HAP-1 (cell line): ENCODE data around the gene ATP10A.
"Not testable (repeated sequence)": the region's sequence is repeated elsewhere in the genome, so short reads cannot be mapped to it uniquely, and the experiment has no call there.

Experiments
- DNase-seq, 2 experiments: peaks; one replicate each; pipeline ENCODE4 v3.0.0-alpha.2; 2016 to 2020; ENCODE audit warnings: low spot score in 2 of 2
- H3K27me3 ChIP-seq: fragments of 250-450 bp; sonication (Bioruptor Pico); 2 replicates; pipeline ENCODE4 v1.5.1; 2020; ENCODE audit warnings: low read depth, mild to moderate bottlenecking, moderate library complexity
- H3K36me3 ChIP-seq: fragments of 250-450 bp; sonication (Bioruptor Pico); replicated peaks from 2 replicates; pipeline ENCODE4 v1.5.1; 2020; ENCODE audit warnings: mild to moderate bottlenecking
- H3K4me1 ChIP-seq: fragments of 250-450 bp; sonication (Bioruptor Pico); 2 replicates; pipeline ENCODE4 v1.5.1; 2020; ENCODE audit warnings: mild to moderate bottlenecking
- H3K4me3 ChIP-seq: fragments of 250-450 bp; sonication (Bioruptor Pico); 2 replicates; pipeline ENCODE4 v1.5.1; 2020; ENCODE audit warnings: mild to moderate bottlenecking, moderate library complexity
- H3K9me3 ChIP-seq: fragments of 250-450 bp; sonication (Bioruptor Pico); 2 replicates; pipeline ENCODE4 v1.5.1; 2020; ENCODE audit warnings: mild to moderate bottlenecking, moderate library complexity
- in situ Hi-C: fragments of 300-500 bp; cut with MboI; formaldehyde crosslinking; loops from 3 replicates; pipeline ENCODE4 v1.14.3; 2020; ENCODE audit warnings: low sequenced_read_pairs, inconsistent platforms, mixed read lengths

The ATP10A gene

GRCh38 chr15:25767356-25768151, 95.6 kb downstream of the ATP10A start:
- H3K4me1 ChIP-seq, result peaks cover 11% of the 10 kb centered on the region
- no peak overlapping the region for H3K4me3 ChIP-seq
- no peaks in the 10 kb centered on the region for H3K27me3 ChIP-seq
- no peaks in the 10 kb centered on the region for H3K9me3 ChIP-seq
- DNase-seq, result no peak
- peaks cover 10% of the 10 kb centered on the region; the same call in 1 of the 2 replicates for H3K36me3 ChIP-seq
- in situ Hi-C loops, result no loop called here

- in situ Hi-C loops, result no loop called here
- no peak overlapping the region for H3K4me3 ChIP-seq
Measured at GRCh38 chr15:25766417-25766816, 96.7 kb downstream of the ATP10A start.

GRCh38 chr15:25764980-25765735, 98.0 kb downstream of the ATP10A start:
- H3K36me3 ChIP-seq, result peaks cover 10% of the 10 kb centered on the region; the same call in 1 of the 2 replicates
- H3K4me1 ChIP-seq, result no peaks in the 10 kb centered on the region
- no peak overlapping the region for H3K4me3 ChIP-seq
- no peaks in the 10 kb centered on the region for H3K27me3 ChIP-seq
- no peak for DNase-seq
- in situ Hi-C loops, result no loop called here
- H3K9me3 ChIP-seq, result no peaks in the 10 kb centered on the region

More at GRCh38 chr15:25766417-25766816, 96.7 kb downstream of the ATP10A start:
- H3K27me3 ChIP-seq, result no peaks in the 10 kb centered on the region
- no peaks in the 10 kb centered on the region for H3K9me3 ChIP-seq
- H3K4me1 ChIP-seq, result peaks cover 5% of the 10 kb centered on the region
- DNase-seq, result no peak
- H3K36me3 ChIP-seq, result peaks cover 10% of the 10 kb centered on the region; the same call in 1 of the 2 replicates

DNA sequence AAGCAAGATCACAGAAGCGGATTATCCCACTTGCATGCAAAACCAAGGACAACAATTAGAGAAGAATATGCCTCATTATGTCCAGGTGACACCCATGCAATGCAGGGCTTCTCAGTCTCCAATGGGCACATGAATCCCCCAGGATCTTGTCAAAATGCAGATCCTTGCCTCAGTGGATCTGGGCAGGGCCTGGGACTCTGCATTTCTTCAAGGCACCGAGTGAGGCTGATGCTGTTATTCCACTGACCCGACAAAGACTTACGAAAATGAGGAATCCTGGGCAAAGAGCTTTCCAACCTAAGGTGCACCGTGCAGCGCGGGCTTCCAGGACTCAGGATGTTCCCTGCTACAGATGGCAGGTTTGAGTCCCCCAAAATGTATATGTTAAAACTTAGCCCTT, 99.2 kb downstream of the ATP10A start:
- in situ Hi-C loops, result no loop called here

DNA sequence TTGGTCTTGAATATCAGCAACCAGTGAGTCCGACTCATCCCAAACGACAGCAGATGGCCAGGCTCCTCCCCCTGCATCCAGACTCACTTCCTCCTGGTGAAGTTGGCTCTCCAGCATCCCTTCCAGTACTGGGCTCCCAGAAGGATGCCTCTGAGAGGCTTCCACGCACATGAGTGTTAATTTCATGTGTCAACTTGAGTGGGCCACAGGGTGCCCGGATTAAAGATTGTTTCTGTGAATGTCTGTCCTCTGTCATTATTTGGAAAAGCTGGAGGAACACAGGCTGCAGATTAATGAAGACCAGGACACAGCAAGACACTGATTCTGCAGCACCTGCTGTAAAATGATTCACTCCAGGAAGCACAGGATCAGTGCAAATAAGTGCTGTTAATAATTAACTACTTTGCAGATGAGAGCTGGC, 99.8 kb downstream of the ATP10A start:
- DNase-seq, result no peak
- no peak overlapping the region for H3K4me3 ChIP-seq

More for the DNA sequence above, 99.2 kb downstream of the ATP10A start:
- Histone ChIP-seq H3K36me3 (peaks cover 10% of the 10 kb centered on the region; the same call in 1 of the 2 replicates), H3K4me3 (no peak overlapping the region), H3K27me3 (no peaks in the 10 kb centered on the region), H3K4me1 (no peaks in the 10 kb centered on the region), H3K9me3 (no peaks in the 10 kb centered on the region)
- DNase-seq, result no peak

GRCh38 chr15:25761971-25762662, 101.0 kb downstream of the ATP10A start:
- H3K4me3 ChIP-seq, result no peak overlapping the region
- no peaks in the 10 kb centered on the region for H3K27me3 ChIP-seq
- H3K4me1 ChIP-seq, result no peaks in the 10 kb centered on the region
- H3K36me3 ChIP-seq, result peaks cover 10% of the 10 kb centered on the region; the same call in 1 of the 2 replicates
- DNase-seq, result no peak
- no peaks in the 10 kb centered on the region for H3K9me3 ChIP-seq
- in situ Hi-C loops, result no loop called here

More for the DNA sequence above, 99.8 kb downstream of the ATP10A start:
- peaks cover 10% of the 10 kb centered on the region; the same call in 1 of the 2 replicates for H3K36me3 ChIP-seq
- in situ Hi-C loops, result no loop called here
- H3K4me1 ChIP-seq, result no peaks in the 10 kb centered on the region
- H3K27me3 ChIP-seq, result no peaks in the 10 kb centered on the region
- H3K9me3 ChIP-seq, result no peaks in the 10 kb centered on the region

GRCh38 chr15:25759421-25759820, 103.7 kb downstream of the ATP10A start:
- Histone ChIP-seq H3K4me3 (no peak overlapping the region), H3K9me3 (no peaks in the 10 kb centered on the region), H3K27me3 (no peaks in the 10 kb centered on the region), H3K4me1 (peaks cover 18% of the 10 kb centered on the region), H3K36me3 (0 out of 2 replicates have a peak, but pooled peaks cover under 1% of the 10 kb centered on the region)
- in situ Hi-C loops, result no loop called here
- no peak for DNase-seq

DNA sequence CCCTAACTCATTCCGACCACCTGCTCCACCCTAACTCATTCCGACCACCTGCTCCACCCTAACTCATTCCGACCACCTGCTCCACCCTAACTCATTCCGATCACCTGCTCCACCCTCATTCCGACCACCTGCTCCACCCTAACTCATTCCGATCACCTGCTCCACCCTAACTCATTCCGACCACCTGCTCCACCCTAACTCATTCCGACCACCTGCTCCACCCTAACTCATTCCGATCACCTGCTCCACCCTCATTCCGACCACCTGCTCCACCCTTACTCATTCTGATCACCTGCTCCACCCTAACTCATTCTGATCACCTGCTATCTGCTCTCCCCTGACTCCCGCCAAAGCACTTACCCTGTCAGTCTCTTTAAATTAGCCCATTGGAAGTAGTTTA, 104.5 kb downstream of the ATP10A start:
- in situ Hi-C loops, H3K4me3 ChIP-seq, H3K36me3 ChIP-seq, H3K9me3 ChIP-seq, DNase-seq, H3K27me3 ChIP-seq: not testable (repeated sequence)
- H3K4me1 ChIP-seq, result peaks cover 18% of the 10 kb centered on the region

- Histone ChIP-seq H3K27me3 (no peaks in the 10 kb centered on the region), H3K4me3 (no peak overlapping the region), H3K9me3 (no peaks in the 10 kb centered on the region), H3K4me1 (no peaks in the 10 kb centered on the region), H3K36me3 (no peaks in the 10 kb centered on the region)
- in situ Hi-C loops, result no loop called here
- DNase-seq, result no peak
Measured at GRCh38 chr15:25743548-25744275, 119.4 kb downstream of the ATP10A start.

DNA sequence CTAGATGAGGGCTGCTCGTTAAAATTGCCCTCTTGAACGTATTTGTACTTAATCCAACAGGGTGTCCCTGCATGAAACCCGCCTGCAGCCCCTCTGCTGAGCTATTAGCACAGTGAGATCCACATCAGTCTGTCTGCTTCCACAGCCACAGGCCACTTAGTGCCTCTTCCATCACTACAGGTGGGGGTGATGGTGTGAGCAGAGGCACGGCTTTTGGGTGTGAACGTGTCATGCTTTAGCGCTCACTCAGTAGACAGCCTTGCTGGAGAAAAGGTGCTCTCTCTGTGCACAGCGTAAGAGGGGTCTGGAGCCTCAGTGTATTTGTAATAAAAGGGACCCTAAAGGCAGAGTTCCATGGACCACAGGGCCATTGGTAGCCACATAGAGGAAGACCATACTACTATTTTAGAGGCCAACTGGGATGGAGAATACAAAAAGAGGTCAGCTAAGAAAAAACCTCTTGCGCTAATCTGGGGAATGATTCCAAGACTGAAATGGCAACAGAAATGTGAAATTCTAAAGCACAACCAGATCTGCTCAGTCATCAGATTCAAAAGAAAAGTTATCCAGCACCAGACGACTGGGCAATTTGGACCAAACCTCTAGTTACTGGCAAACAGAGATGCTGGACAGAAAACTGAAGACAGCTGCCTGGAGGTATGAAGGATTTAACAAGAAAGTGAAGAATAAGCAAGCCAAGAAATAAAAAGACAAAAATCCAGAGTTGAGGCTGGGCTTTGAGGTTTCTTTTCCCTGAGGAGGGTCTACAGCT, 120.2 kb downstream of the ATP10A start:
- DNase-seq, result no peak
- H3K4me3 ChIP-seq, result no peak overlapping the region
- in situ Hi-C loops, result no loop called here
- no peaks in the 10 kb centered on the region for H3K27me3 ChIP-seq
- no peaks in the 10 kb centered on the region for H3K9me3 ChIP-seq
- peaks cover 3% of the 10 kb centered on the region for H3K4me1 ChIP-seq
- H3K36me3 ChIP-seq, result no peaks in the 10 kb centered on the region

- in situ Hi-C loops, result no loop called here
- Histone ChIP-seq H3K9me3 (no peaks in the 10 kb centered on the region), H3K27me3 (no peaks in the 10 kb centered on the region), H3K4me1 (peaks cover 3% of the 10 kb centered on the region), H3K4me3 (no peak overlapping the region), H3K36me3 (no peaks in the 10 kb centered on the region)
- DNase-seq, result no peak
Measured at GRCh38 chr15:25742041-25742730, 120.9 kb downstream of the ATP10A start.

- in situ Hi-C loops, result no loop called here
- no peak for DNase-seq
- Histone ChIP-seq H3K4me3 (no peak overlapping the region), H3K9me3 (no peaks in the 10 kb centered on the region), H3K27me3 (no peaks in the 10 kb centered on the region), H3K4me1 (peaks cover 10% of the 10 kb centered on the region), H3K36me3 (no peaks in the 10 kb centered on the region)
Measured at GRCh38 chr15:25741256-25741580, 121.9 kb downstream of the ATP10A start.
